Neural progenitor cell (in vitro differentiated cells): ENCODE results near the gene LMBR1L. TPM values are rescaled to one million over a fixed set of nuclear protein-coding genes. Genes with fewer than 3 reads are reported as not detected.

ENCODE experiments used
- DNase-seq: peaks from one replicate; pipeline ENCODE4 v3.0.0-alpha.2; 2016; ENCODE audit warnings: low spot score
- H2AFZ ChIP-seq: fragments of 200-600 bp; sonication (generic); replicated peaks from 2 replicates; pipeline ENCODE4 v1.6.1; 2016; ENCODE audit warnings: antibody characterized with exemption
- H3F3A ChIP-seq: fragments of 200-600 bp; sonication (generic); 2 replicates; pipeline ENCODE4 v1.6.1; 2016; ENCODE audit warnings: antibody characterized with exemption, low read depth
- H3K27ac ChIP-seq: fragments of 200-600 bp; sonication (generic); 2 replicates; pipeline ENCODE4 v1.5.1; 2016; ENCODE audit warnings: mild to moderate bottlenecking
- H3K27me3 ChIP-seq: fragments of 200-600 bp; sonication (generic); 2 replicates; pipeline ENCODE4 v1.6.1; 2016; ENCODE audit warnings: mild to moderate bottlenecking, moderate library complexity
- H3K36me3 ChIP-seq: fragments of 200-600 bp; sonication (generic); 2 replicates; pipeline ENCODE4 v1.5.1; 2016
- H3K4me1 ChIP-seq: fragments of 200-600 bp; sonication (generic); 2 replicates; pipeline ENCODE4 v1.6.1; 2016; ENCODE audit warnings: mixed run types
- H3K4me2 ChIP-seq: fragments of 200-600 bp; sonication (generic); 2 replicates; pipeline ENCODE4 v1.6.1; 2016
- H3K4me3 ChIP-seq: fragments of 200-600 bp; sonication (generic); 2 replicates; pipeline ENCODE4 v1.5.1; 2016
- H3K79me2 ChIP-seq: fragments of 200-600 bp; sonication (generic); 2 replicates; pipeline ENCODE4 v1.6.1; 2016; ENCODE audit warnings: low read depth
- H3K9ac ChIP-seq: fragments of 200-600 bp; sonication (generic); 2 replicates; pipeline ENCODE4 v1.6.1; 2016
- H3K9me3 ChIP-seq: fragments of 200-600 bp; sonication (generic); 2 replicates; pipeline ENCODE4 v1.5.1; 2016; ENCODE audit warnings: low read depth
- H4K20me1 ChIP-seq: fragments of 200-600 bp; sonication (generic); 2 replicates; pipeline ENCODE4 v1.6.1; 2016; ENCODE audit warnings: low read depth
- H3K27ac Mint-ChIP-seq: 3 replicates; pipeline ENCODE4 v1.8.0; 2021; ENCODE audit warnings: mixed read lengths
- H3K27me3 Mint-ChIP-seq: 2 replicates; pipeline ENCODE4 v1.8.0; 2022; ENCODE audit warnings: low read depth, mild to moderate bottlenecking, inconsistent platforms, moderate library complexity, mixed read lengths; ENCODE audit not compliant: insufficient read depth
- H3K36me3 Mint-ChIP-seq: 3 replicates; pipeline ENCODE4 v1.8.0; 2021; ENCODE audit warnings: mixed read lengths
- H3K4me1 Mint-ChIP-seq: 3 replicates; pipeline ENCODE4 v1.8.0; 2021; ENCODE audit warnings: mixed read lengths
- H3K4me3 Mint-ChIP-seq: 3 replicates; pipeline ENCODE4 v1.8.0; 2021; ENCODE audit warnings: mild to moderate bottlenecking, moderate library complexity, mixed read lengths
- H3K9me3 Mint-ChIP-seq: 3 replicates; pipeline ENCODE4 v1.8.0; 2020; ENCODE audit warnings: mixed read lengths
- EZH2 ChIP-seq: fragments of 200-600 bp; sonication (generic); IDR thresholded peaks from 2 replicates; pipeline ENCODE4 v1.6.1; 2017; ENCODE audit warnings: antibody characterized with exemption, mild to moderate bottlenecking, moderate library complexity
- EZH2phosphoT487 ChIP-seq: fragments of 200-600 bp; sonication (generic); IDR thresholded peaks from 2 replicates; pipeline ENCODE4 v1.6.1; 2017; ENCODE audit warnings: antibody characterized with exemption
- total RNA-seq: library from RNA; depleted of rRNA; stranded (reverse); fragments of >200 nt; gene quantifications from 2 replicates; pipeline ENCODE4 v1.2.3, GENCODE V29; 2015; ENCODE audit warnings: low replicate concordance
- TF ChIP-seq, protein P1 (sequence below): fragments of 200-600 bp; sonication (generic); IDR thresholded peaks from 2 replicates; pipeline ENCODE4 v1.5.1; 2017; ENCODE audit warnings: antibody characterized with exemption, mild to moderate bottlenecking

The LMBR1L gene
- total RNA-seq, 1 donor from 2014 or later = 32.7 TPM

DNA sequence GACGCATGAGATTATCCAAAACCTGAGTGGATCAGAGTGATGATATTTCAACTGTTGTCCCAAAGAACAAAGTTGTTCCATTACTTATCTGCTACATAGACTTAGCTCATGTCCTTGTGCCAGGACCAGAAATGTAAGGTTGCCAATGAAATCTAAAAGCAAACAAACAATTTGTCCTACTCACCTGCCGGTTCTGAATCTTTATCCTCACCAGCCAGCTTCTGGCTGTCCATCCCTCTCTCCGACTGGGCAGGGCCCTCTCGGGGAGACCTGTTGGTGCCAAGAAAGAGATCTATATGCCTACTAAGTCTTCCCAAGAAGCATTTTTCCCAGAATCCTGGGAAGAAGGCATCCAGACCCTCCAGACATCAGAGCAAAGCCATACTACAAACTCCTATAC, 55.6 kb downstream of the LMBR1L start:
- Histone ChIP-seq H3K4me3 (no peak overlapping the region), H3K36me3 (no peaks in the 10 kb centered on the region), H3K9me3 (no peaks in the 10 kb centered on the region), H3K9ac (no peak overlapping the region), H3K4me1 (peaks cover 25% of the 10 kb centered on the region), H3K79me2 (peaks cover 60% of the 10 kb centered on the region), H4K20me1 (peaks cover 74% of the 10 kb centered on the region), H2AFZ (no peak overlapping the region), H3K4me2 (no peak overlapping the region), H3K27me3 (no peaks in the 10 kb centered on the region), H3K27ac (no peak overlapping the region), H3F3A (no peaks in the 10 kb centered on the region)
- DNase-seq = no peak
- H3K27me3 Mint-ChIP-seq = peaks cover 10% of the 10 kb centered on the region
- H3K9me3 Mint-ChIP-seq = no peaks in the 10 kb centered on the region
- H3K36me3 Mint-ChIP-seq = peaks cover 38% of the 10 kb centered on the region
- H3K4me3 Mint-ChIP-seq = peak overlapping the region; percentile 65
- peaks cover 43% of the 10 kb centered on the region for H3K4me1 Mint-ChIP-seq
- TF ChIP-seq EZH2phosphoT487 = no peak
- TF ChIP-seq, protein P1, sequence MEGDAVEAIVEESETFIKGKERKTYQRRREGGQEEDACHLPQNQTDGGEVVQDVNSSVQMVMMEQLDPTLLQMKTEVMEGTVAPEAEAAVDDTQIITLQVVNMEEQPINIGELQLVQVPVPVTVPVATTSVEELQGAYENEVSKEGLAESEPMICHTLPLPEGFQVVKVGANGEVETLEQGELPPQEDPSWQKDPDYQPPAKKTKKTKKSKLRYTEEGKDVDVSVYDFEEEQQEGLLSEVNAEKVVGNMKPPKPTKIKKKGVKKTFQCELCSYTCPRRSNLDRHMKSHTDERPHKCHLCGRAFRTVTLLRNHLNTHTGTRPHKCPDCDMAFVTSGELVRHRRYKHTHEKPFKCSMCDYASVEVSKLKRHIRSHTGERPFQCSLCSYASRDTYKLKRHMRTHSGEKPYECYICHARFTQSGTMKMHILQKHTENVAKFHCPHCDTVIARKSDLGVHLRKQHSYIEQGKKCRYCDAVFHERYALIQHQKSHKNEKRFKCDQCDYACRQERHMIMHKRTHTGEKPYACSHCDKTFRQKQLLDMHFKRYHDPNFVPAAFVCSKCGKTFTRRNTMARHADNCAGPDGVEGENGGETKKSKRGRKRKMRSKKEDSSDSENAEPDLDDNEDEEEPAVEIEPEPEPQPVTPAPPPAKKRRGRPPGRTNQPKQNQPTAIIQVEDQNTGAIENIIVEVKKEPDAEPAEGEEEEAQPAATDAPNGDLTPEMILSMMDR = no peak
- TF ChIP-seq EZH2 = no peak
- no peak overlapping the region for H3K27ac Mint-ChIP-seq

DNA sequence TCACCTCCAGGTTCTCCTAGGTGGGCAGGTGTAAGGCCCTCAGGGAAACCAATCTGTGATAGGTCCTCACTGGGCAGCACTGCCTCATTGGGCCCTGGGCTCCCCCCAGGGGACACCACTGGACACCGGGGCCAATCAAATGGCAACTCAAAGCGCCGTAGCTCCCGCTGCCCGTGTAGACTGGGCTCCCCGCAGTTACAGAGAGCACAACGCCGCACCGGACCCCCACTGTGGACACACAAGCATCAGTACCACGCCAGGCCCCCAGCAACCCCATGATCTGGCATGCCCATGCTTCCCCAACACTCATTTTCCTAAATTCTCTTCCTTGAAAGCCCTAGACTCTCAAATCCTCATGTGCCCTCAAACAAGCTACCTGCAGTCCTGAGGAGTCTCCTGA, 56.1 kb downstream of the LMBR1L start:
- Histone ChIP-seq H3K27ac (no peak overlapping the region), H3K4me1 (peaks cover 25% of the 10 kb centered on the region), H2AFZ (no peak overlapping the region), H3K4me3 (no peak overlapping the region), H3K36me3 (no peaks in the 10 kb centered on the region), H3F3A (no peaks in the 10 kb centered on the region), H3K79me2 (peaks cover 54% of the 10 kb centered on the region), H3K27me3 (no peaks in the 10 kb centered on the region), H3K9ac (no peak overlapping the region), H3K9me3 (no peaks in the 10 kb centered on the region), H4K20me1 (peaks cover 73% of the 10 kb centered on the region), H3K4me2 (no peak overlapping the region)
- no peaks in the 10 kb centered on the region for H3K9me3 Mint-ChIP-seq
- peaks cover 11% of the 10 kb centered on the region for H3K27me3 Mint-ChIP-seq
- no peak overlapping the region for H3K27ac Mint-ChIP-seq
- peak overlapping the region; percentile 65 for H3K4me3 Mint-ChIP-seq
- no peak for DNase-seq
- peaks cover 38% of the 10 kb centered on the region for H3K36me3 Mint-ChIP-seq
- H3K4me1 Mint-ChIP-seq = peaks cover 43% of the 10 kb centered on the region
- TF ChIP-seq, protein P1 = no peak
- TF ChIP-seq EZH2phosphoT487 = no peak
- TF ChIP-seq EZH2 = no peak

DNA sequence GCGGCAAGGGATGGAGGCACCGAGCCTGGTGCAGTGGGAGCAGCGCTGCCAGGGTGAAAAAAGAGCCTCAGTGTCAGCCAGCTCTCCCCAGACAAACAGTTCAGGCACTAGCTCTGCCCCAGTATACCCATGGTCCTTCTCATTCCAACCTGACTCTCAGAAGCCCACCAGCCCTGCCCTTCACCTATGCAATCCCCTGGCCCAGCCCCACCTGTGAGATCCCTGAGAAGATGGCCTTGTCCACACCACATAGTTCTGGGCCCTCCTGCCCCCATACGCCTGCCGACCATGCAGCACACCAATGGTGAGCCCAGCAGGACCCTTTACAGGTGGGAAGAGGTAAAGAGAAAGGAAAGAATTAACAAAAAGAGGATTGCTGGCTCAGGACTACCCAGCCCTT, 56.6 kb downstream of the LMBR1L start:
- H4K20me1 ChIP-seq = peaks cover 69% of the 10 kb centered on the region
- H2AFZ ChIP-seq = no peak overlapping the region
- peaks cover 38% of the 10 kb centered on the region for H3K36me3 Mint-ChIP-seq

More for the DNA sequence above, 56.6 kb downstream of the LMBR1L start:
- TF ChIP-seq EZH2phosphoT487 = no peak
- TF ChIP-seq, protein P1 = no peak
- TF ChIP-seq EZH2 = no peak
- peaks cover 14% of the 10 kb centered on the region for H3K27me3 Mint-ChIP-seq
- H3K9ac ChIP-seq = no peak overlapping the region
- no peak overlapping the region for H3K27ac Mint-ChIP-seq
- H3K27ac ChIP-seq = no peak overlapping the region
- no peaks in the 10 kb centered on the region for H3K9me3 ChIP-seq
- H3K4me1 Mint-ChIP-seq = peaks cover 41% of the 10 kb centered on the region
- no peak overlapping the region for H3K4me3 Mint-ChIP-seq
- no peak overlapping the region for H3K4me2 ChIP-seq
- no peaks in the 10 kb centered on the region for H3K36me3 ChIP-seq
- DNase-seq = no peak
- H3K4me3 ChIP-seq = no peak overlapping the region
- no peaks in the 10 kb centered on the region for H3K9me3 Mint-ChIP-seq
- H3K27me3 ChIP-seq = no peaks in the 10 kb centered on the region
- peaks cover 50% of the 10 kb centered on the region for H3K79me2 ChIP-seq
- no peaks in the 10 kb centered on the region for H3F3A ChIP-seq
- H3K4me1 ChIP-seq = peaks cover 25% of the 10 kb centered on the region
